ENCODE data around the gene LRRC37A3.

GRCh38 chr17:64919289-64920025 is at the start of gene LRRC37A3:
- TF ChIP-seq, protein P1, sequence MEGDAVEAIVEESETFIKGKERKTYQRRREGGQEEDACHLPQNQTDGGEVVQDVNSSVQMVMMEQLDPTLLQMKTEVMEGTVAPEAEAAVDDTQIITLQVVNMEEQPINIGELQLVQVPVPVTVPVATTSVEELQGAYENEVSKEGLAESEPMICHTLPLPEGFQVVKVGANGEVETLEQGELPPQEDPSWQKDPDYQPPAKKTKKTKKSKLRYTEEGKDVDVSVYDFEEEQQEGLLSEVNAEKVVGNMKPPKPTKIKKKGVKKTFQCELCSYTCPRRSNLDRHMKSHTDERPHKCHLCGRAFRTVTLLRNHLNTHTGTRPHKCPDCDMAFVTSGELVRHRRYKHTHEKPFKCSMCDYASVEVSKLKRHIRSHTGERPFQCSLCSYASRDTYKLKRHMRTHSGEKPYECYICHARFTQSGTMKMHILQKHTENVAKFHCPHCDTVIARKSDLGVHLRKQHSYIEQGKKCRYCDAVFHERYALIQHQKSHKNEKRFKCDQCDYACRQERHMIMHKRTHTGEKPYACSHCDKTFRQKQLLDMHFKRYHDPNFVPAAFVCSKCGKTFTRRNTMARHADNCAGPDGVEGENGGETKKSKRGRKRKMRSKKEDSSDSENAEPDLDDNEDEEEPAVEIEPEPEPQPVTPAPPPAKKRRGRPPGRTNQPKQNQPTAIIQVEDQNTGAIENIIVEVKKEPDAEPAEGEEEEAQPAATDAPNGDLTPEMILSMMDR (IDR thresholded peaks at IDR 0.05; ENCODE audit: low read depth, low read length): peak; percentile 60
- TF ChIP-seq POLR2A (IDR thresholded peaks at IDR 0.05; ENCODE audit: extremely low read depth, insufficient read length): peak; percentile 71
